ENCODE data around the gene ZNF630.
A peak's percentile ranks its signal among the peaks of the same experiment; 100 is the strongest.

GRCh38 chrX:48025561-48025960, 45.9 kb downstream of the ZNF630 start:
- TF ChIP-seq EZH2 (IDR thresholded peaks at IDR 0.05; ENCODE audit: borderline replicate concordance, low read depth, low read length, severe bottlenecking) (no peak), CTCF (IDR thresholded peaks at IDR 0.05; ENCODE audit: borderline replicate concordance, extremely low read depth, low read length, poor library complexity, severe bottlenecking) (peak; percentile 75)

Data from DND-41 (cell line).